ENCODE measurements around the gene FOXN3.

DNA sequence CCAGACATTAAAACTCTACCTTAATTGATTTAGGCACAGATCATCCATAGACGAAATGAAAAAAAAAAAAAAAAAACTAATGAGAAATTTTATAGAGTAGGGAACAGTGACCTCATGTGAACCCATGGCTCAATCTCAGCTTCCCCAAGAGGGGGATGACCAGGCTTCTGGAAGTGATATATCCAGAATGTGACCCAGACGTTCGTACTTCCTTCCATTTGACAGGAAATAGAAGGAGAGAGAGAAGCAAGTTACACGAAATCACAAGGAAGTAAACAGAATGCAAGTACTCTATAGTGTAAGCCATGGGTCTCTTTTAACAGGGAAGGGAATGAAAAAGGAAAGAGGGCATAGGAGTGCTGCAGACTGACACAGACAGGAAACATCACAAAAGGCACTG lies 10.1 kb downstream of the FOXN3 start:
- TF ChIP-seq, protein P1, sequence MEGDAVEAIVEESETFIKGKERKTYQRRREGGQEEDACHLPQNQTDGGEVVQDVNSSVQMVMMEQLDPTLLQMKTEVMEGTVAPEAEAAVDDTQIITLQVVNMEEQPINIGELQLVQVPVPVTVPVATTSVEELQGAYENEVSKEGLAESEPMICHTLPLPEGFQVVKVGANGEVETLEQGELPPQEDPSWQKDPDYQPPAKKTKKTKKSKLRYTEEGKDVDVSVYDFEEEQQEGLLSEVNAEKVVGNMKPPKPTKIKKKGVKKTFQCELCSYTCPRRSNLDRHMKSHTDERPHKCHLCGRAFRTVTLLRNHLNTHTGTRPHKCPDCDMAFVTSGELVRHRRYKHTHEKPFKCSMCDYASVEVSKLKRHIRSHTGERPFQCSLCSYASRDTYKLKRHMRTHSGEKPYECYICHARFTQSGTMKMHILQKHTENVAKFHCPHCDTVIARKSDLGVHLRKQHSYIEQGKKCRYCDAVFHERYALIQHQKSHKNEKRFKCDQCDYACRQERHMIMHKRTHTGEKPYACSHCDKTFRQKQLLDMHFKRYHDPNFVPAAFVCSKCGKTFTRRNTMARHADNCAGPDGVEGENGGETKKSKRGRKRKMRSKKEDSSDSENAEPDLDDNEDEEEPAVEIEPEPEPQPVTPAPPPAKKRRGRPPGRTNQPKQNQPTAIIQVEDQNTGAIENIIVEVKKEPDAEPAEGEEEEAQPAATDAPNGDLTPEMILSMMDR (conservative IDR thresholded peaks at IDR 0.05; ENCODE audit: low read length) = no peak
- no peak for TF ChIP-seq EZH2phosphoT487 (IDR thresholded peaks at IDR 0.05; ENCODE audit: borderline replicate concordance)
